ENCODE data around the gene CYP46A1. TPM values are rescaled to one million over a fixed set of nuclear protein-coding genes. Genes with fewer than 3 reads are reported as not detected.

Gene CYP46A1
- total RNA-seq, 1 donor from 2014 or later = 3.6 TPM

DNA sequence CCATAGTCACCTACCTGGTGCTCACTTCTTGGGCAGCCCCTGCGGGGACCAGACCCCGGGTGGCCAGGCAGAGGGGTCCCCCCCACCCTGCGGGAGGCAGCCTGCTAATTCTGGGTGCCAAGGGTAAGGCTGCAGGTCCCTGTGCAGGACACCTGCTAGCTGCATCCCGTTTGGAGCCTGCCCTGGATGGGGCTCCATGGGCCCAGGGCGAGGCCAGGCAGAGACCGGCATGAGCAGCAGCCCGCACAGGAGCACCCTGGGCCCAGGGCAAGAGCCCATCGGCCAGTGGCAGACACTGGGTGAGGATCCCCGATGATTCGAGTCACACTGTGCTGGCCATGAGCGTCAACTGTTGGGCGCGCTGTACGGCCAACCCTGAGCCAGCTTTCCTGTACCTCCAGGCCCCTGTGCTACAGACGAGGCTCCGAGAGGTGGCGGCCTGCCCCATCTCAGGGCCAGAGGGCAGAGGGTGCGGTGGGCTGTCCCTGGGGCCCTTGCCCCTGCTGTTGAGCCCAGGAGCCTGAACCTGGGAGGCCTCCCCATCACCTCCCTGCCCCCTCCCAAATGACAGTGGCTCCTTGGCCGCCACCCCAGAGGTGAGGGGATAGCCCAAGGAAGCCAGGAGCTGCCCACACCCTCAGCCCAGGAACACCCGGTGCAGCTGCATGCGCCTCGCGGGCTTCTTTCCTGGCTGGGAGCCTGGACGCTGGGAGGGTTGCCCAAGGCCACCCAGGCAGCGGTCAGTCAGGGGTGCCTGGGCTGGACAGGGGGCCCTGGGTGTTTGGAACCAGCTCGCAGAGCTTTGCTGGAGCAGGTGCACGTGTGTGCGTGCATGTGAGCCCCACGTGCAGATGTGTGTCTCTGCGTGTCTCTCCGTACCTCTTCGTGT lies 47.7 kb downstream of the CYP46A1 start:
- TF ChIP-seq, protein P1, sequence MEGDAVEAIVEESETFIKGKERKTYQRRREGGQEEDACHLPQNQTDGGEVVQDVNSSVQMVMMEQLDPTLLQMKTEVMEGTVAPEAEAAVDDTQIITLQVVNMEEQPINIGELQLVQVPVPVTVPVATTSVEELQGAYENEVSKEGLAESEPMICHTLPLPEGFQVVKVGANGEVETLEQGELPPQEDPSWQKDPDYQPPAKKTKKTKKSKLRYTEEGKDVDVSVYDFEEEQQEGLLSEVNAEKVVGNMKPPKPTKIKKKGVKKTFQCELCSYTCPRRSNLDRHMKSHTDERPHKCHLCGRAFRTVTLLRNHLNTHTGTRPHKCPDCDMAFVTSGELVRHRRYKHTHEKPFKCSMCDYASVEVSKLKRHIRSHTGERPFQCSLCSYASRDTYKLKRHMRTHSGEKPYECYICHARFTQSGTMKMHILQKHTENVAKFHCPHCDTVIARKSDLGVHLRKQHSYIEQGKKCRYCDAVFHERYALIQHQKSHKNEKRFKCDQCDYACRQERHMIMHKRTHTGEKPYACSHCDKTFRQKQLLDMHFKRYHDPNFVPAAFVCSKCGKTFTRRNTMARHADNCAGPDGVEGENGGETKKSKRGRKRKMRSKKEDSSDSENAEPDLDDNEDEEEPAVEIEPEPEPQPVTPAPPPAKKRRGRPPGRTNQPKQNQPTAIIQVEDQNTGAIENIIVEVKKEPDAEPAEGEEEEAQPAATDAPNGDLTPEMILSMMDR (conservative IDR thresholded peaks at IDR 0.05) = no peak
- peaks cover 4% of the 10 kb centered on the region for H3K4me1 Mint-ChIP-seq
- no peak overlapping the region for H3K27ac Mint-ChIP-seq (ENCODE audit: unreplicated experiment)
- no peak overlapping the region for H3K4me3 Mint-ChIP-seq
- H3K27me3 Mint-ChIP-seq (ENCODE audit: low read depth) = no peaks in the 10 kb centered on the region
- no peak for DNase-seq (ENCODE audit: low read depth, low spot score)
- no peaks in the 10 kb centered on the region for H3K36me3 Mint-ChIP-seq (ENCODE audit: low read depth)
- no peaks in the 10 kb centered on the region for H3K9me3 Mint-ChIP-seq

DNA sequence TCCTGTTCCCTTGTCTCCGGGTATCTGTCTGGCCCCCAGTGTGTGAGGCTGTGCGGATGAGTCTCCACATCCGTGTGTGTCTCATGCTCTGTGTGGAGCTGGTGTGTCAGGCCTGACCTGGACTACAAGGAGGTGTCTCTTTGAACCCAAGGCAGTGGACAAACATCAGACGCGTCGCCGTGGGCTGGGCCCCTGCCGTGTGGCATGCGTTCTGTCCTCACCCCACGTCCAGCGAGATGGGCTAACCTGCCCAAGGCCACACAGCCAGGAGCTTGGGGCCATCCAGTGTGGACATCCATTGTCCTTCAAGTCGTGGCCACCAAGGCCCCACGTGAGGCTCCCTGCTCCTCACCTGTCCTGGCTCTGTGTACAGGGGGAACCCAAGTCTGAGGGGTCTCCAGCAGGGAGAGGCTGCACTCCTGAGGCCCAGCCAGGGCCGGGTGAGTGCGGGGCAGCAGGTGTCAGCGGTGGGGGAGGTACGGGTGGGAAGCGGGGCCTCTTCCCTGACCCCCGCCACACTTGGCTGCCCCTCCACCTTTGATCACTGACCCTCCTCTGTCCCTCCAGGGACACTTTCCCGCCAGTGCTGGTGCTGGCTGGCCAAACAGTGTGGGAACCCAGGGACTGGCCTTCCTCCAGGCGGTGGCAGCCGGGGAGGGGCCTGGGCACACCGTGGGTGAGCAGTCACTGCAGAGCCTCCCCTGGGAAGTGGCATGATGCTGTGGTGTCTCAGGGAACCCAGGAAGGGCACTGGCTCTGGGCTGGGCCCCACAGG lies 48.5 kb downstream of the CYP46A1 start:
- DNase-seq (ENCODE audit: low read depth, low spot score) = no peak
- TF ChIP-seq, protein P1 (conservative IDR thresholded peaks at IDR 0.05) = no peak
- H3K36me3 Mint-ChIP-seq (ENCODE audit: low read depth) = no peaks in the 10 kb centered on the region

DNA sequence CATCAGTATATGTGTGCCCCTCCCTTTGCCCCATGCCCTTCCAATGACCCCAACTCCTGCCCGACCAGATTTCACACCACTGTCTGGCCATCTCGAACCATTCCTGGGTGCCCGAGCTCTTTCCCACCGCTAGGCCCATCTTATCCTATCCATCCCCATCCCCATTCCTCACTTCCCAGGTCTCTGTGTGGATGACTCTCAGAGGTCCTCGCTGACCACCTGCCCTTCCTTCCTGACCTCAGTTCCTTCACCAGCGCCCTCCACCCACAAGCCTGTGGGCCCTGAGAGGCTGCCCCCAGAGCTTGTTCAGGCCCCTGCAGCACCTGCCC lies 49.1 kb downstream of the CYP46A1 start:
- Mint-ChIP-seq H3K4me3 (no peak overlapping the region), H3K27me3 (ENCODE audit: low read depth) (no peaks in the 10 kb centered on the region), H3K9me3 (no peaks in the 10 kb centered on the region), H3K36me3 (ENCODE audit: low read depth) (no peaks in the 10 kb centered on the region), H3K4me1 (peaks cover 4% of the 10 kb centered on the region), H3K27ac (ENCODE audit: unreplicated experiment) (peak overlapping the region; percentile 27)
- TF ChIP-seq, protein P1 (conservative IDR thresholded peaks at IDR 0.05) = no peak
- DNase-seq (ENCODE audit: low read depth, low spot score) = no peak

More for the DNA sequence above, 48.5 kb downstream of the CYP46A1 start:
- H3K27ac Mint-ChIP-seq (ENCODE audit: unreplicated experiment) = peak overlapping the region; percentile 27
- H3K27me3 Mint-ChIP-seq (ENCODE audit: low read depth) = no peaks in the 10 kb centered on the region
- H3K4me3 Mint-ChIP-seq = no peak overlapping the region
- peaks cover 4% of the 10 kb centered on the region for H3K4me1 Mint-ChIP-seq
- no peaks in the 10 kb centered on the region for H3K9me3 Mint-ChIP-seq

DNA sequence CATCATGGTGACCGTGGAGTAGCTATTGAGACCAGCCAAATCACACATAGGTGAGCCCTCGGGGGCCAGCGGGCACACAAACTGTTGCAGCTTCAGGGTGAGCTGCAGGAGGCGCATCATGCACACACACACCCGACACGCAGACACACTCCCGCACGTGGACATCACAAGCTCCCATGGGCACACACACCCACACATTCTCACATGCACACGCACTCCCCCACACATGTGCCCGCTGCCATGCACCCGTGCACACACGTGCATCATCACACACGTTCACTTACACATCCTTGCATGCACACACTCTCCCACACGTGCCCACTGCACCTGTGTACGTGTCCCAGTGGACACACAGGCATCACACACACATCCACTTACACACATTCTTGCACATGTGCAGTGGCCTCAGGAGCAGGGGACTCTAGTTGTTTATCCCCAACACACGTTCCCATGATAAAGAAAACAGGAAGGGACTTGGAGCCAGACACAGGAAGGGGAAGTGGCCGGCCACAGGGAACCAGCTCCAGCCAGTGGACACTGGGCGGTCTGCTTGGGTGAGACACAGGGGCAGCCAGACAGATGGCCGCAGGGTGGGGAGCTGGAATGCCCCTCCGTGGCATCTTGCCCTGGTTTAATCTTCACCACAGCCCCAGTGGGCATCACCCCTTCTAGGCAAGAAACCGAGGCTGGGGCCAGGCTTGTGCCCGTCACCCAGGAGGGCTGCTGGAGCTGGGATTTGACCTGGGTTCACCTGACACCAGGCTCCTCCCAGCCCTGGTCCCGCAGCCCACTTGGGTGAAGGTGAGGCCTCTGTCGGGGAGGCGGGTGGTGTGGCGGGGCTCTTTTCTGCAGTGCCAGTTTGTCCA lies 49.7 kb downstream of the CYP46A1 start:
- TF ChIP-seq, protein P1 (conservative IDR thresholded peaks at IDR 0.05) = no peak
- Mint-ChIP-seq H3K36me3 (ENCODE audit: low read depth) (no peaks in the 10 kb centered on the region), H3K27ac (ENCODE audit: unreplicated experiment) (no peak overlapping the region)

DNA sequence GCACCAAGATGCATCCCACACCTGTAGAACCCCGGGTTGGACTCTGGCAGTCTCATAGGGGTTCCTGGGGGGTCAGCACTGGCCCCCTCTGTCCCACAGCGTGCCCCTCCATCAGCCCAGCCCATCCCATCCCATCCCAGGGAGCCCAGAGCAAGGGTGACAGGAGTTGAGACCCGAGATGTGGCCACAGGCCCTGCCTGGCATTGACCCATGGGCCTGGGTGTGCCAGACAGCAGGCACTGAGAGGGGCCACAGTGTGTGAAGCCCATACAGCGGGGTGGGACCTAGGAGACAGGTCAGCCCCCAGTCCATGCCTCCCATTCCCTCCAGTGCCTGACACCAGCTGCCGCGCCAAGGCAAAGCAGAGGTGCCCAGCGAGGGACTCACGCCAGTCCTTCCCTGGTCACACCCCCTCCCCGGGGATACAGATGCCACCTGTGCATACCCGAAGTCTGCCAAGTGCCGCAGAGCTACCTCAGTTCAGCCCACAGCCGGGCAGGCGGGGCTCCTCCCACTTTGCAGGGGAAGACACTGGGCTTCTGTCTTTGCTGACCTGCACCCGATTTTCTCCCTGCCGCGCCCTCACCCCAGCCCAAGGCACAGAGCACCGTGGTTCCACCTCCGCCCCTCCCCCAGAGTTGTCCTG lies 50.4 kb downstream of the CYP46A1 start:
- H3K36me3 Mint-ChIP-seq (ENCODE audit: low read depth) = no peaks in the 10 kb centered on the region
- no peaks in the 10 kb centered on the region for H3K9me3 Mint-ChIP-seq
- H3K27ac Mint-ChIP-seq (ENCODE audit: unreplicated experiment) = no peak overlapping the region
- peaks cover 4% of the 10 kb centered on the region for H3K4me1 Mint-ChIP-seq
- TF ChIP-seq, protein P1 (conservative IDR thresholded peaks at IDR 0.05) = no peak
- H3K27me3 Mint-ChIP-seq (ENCODE audit: low read depth) = no peaks in the 10 kb centered on the region
- no peak for DNase-seq (ENCODE audit: low read depth, low spot score)
- H3K4me3 Mint-ChIP-seq = no peak overlapping the region

More for the DNA sequence above, 49.7 kb downstream of the CYP46A1 start:
- Mint-ChIP-seq H3K4me1 (peaks cover 4% of the 10 kb centered on the region), H3K27me3 (ENCODE audit: low read depth) (no peaks in the 10 kb centered on the region), H3K4me3 (peak overlapping the region; percentile 64), H3K9me3 (no peaks in the 10 kb centered on the region)
- DNase-seq (ENCODE audit: low read depth, low spot score) = no peak
